Bronchial epithelial cell (primary cell): ENCODE measurements around the gene SDHB. TPM values are rescaled to one million over a fixed set of nuclear protein-coding genes. Genes with fewer than 3 reads are reported as not detected.

ENCODE experiments used
- DNase-seq: peaks from one replicate; pipeline ENCODE4 v3.0.0-alpha.2; 2010; ENCODE audit warnings: low read depth
- FAIRE-seq: peaks from 2 replicates; lab custom pipeline; 2011; peaks lifted over from hg19 to GRCh38; lab: Jason Lieb, UNC
- H3K27me3 ChIP-seq: 2 replicates; pipeline ENCODE4 v1.5.1; 2011; ENCODE audit warnings: low read length; ENCODE audit not compliant: control insufficient read depth, insufficient read depth
- H3K36me3 ChIP-seq: 2 replicates; pipeline ENCODE4 v1.5.1; 2011; ENCODE audit warnings: low read length; ENCODE audit not compliant: control insufficient read depth, insufficient read depth
- H3K4me3 ChIP-seq: 2 replicates; pipeline ENCODE4 v1.5.1; 2011; ENCODE audit warnings: mild to moderate bottlenecking, low read depth, low read length, control low read depth
- total RNA-seq: library from RNA; depleted of rRNA; stranded (reverse); fragments of >200 nt; gene quantifications from 2 replicates; pipeline ENCODE4 v1.2.1, GENCODE V29; 2014
- TF ChIP-seq, protein P1 (sequence below): IDR thresholded peaks from 2 replicates; pipeline ENCODE4 v1.5.1; 2011; ENCODE audit warnings: mild to moderate bottlenecking, moderate library complexity, low read length, control low read depth, inconsistent platforms; ENCODE audit not compliant: insufficient read depth, severe bottlenecking

Gene SDHB
- total RNA-seq, 1 donor from 2014 or later = 185 TPM

DNA sequence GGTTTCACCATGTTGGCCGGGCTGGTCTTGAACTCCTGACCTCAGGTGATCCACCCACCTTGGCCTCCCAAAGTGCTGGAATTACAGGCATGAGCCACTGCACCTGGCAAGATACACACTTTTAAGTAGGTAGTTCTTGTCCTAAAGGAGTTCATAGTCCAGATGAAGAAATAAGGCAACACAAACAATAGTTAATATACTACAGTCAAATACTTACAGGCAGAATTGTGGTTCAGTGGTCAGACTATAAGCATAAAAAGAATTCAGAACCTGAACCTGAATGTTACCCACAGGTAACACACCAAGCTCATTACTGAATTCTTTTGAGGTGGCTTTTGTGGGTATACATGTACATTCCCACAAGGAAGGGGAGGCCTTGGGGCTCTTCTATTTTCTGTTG is 1.8 kb downstream of the SDHB start:
- DNase-seq (no peak), FAIRE-seq (no peak)
- TF ChIP-seq, protein P1, sequence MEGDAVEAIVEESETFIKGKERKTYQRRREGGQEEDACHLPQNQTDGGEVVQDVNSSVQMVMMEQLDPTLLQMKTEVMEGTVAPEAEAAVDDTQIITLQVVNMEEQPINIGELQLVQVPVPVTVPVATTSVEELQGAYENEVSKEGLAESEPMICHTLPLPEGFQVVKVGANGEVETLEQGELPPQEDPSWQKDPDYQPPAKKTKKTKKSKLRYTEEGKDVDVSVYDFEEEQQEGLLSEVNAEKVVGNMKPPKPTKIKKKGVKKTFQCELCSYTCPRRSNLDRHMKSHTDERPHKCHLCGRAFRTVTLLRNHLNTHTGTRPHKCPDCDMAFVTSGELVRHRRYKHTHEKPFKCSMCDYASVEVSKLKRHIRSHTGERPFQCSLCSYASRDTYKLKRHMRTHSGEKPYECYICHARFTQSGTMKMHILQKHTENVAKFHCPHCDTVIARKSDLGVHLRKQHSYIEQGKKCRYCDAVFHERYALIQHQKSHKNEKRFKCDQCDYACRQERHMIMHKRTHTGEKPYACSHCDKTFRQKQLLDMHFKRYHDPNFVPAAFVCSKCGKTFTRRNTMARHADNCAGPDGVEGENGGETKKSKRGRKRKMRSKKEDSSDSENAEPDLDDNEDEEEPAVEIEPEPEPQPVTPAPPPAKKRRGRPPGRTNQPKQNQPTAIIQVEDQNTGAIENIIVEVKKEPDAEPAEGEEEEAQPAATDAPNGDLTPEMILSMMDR = no peak
- no peaks in the 10 kb centered on the region for H3K27me3 ChIP-seq
- peaks cover 2% of the 10 kb centered on the region for H3K36me3 ChIP-seq
- no peak overlapping the region for H3K4me3 ChIP-seq

DNA sequence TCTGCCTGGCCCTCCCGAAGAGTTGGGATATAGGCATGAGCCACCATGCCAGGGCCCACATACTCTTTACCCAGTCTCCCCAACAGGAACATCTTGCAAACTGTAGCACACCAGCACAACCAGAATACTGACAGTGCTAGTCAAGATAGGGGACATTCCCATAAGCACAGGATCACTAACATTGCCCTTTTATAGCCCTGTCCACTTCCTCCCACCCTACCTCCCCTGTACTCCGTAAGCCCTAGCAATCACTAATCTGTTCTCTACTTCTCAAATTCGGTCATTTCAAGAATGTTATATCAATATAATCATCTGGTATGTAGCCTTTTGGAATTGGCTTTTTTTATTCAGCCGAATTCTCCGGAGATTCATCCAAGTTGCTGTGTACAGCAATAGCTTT is 5.9 kb downstream of the SDHB start:
- DNase-seq = no peak
- Histone ChIP-seq H3K27me3 (no peaks in the 10 kb centered on the region), H3K36me3 (peaks cover 9% of the 10 kb centered on the region), H3K4me3 (no peak overlapping the region)
- TF ChIP-seq, protein P1 = no peak
- FAIRE-seq = no peak

DNA sequence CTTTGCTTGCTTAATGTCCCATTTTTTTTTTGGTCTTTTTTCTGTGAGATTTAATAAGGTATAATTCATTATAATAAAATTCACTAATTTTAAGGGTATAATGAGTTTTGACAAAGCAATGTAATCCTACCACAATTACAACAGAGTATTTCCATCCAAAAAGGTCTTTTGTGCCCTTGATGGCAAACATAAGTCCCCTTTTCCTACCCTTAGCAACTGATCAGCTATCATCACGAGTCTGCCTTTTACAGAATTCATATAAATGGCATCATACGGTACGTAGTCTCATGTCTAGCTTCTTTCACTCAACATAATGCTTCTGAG is 7.5 kb downstream of the SDHB start:
- Histone ChIP-seq H3K4me3 (no peak overlapping the region), H3K27me3 (no peaks in the 10 kb centered on the region), H3K36me3 (peaks cover 11% of the 10 kb centered on the region)
- TF ChIP-seq, protein P1 = no peak
- DNase-seq (no peak), FAIRE-seq (no peak)

DNA sequence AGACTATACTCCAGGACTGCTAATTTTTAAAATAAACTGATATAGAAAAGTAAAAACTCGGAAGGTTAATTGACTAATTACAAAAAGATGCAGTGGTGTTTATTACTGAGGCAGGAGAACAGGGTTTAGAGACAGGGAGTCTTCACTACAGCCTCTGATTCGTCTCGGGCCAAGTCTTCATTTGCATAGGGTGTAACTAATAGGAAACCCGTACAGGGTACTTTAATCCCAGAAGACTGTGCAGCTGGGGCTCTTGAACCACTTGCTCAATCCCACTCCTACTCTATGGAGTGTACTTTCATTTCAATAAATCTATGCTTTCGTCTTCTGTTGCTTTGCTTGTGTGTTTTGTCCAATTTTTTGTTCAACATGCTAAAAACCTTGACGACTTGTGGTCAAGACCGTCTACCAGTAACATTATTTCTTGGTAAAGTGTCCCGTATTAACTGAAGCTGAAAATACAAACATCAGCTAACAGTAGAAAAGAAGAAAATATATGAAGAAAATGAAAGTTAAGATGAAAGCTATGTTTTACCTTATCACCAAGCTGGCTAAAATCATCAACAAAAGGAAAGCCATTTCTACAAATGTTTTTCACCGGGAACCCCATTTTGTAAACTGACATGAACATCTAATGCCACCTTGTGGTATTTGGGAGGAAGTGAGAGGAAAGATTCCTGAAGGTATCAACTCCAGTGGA is 8.0 kb downstream of the SDHB start:
- Histone ChIP-seq H3K4me3 (no peak overlapping the region), H3K36me3 (peaks cover 11% of the 10 kb centered on the region), H3K27me3 (no peaks in the 10 kb centered on the region)
- TF ChIP-seq, protein P1 = peak; percentile 59
- DNase-seq (peak; percentile 67), FAIRE-seq (no peak)

DNA sequence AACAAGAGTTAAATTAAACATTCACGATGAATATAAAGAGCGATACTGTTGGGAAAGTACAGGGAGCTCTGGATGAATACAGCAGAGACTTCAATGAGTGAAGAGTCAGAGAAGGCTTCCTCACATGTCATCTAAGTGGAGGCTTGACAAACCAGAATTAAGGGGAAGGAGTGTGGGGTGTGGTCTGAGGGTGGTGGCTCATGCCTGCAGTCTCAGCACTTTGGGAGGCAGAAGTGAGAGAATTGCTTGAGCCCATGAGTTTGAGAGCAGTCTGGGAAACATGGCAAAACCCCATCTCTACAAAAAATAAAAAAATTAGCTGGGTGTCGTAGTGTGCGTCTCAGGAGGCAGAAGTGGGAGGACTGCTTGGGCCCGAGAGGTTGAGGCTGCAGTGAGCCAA is 8.7 kb downstream of the SDHB start:
- TF ChIP-seq, protein P1 = no peak
- H3K36me3 ChIP-seq = peaks cover 11% of the 10 kb centered on the region
- FAIRE-seq = no peak
- H3K27me3 ChIP-seq = no peaks in the 10 kb centered on the region
- no peak overlapping the region for H3K4me3 ChIP-seq
- DNase-seq = peak; percentile 34

DNA sequence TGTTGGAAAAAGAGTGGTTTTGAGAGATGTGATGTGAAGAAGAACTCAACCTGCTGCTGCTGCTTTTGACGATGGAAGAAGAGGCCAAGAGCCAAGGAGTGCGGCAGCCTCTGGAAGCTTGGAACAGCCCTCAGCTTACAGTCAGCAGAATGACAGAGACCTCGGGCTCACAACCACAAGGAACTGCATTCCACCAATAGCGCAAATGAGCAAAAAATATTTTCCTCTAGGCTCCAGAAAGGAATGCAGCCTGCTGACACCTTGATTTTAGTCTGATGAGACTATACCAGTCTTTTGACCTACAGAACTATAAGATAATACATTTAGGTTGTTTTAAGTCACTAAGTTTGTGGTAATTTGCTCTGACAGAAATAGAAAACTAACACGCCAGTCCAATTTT is 10.2 kb downstream of the SDHB start:
- no peak for DNase-seq
- Histone ChIP-seq H3K4me3 (no peak overlapping the region), H3K27me3 (no peaks in the 10 kb centered on the region), H3K36me3 (peaks cover 12% of the 10 kb centered on the region)
- TF ChIP-seq, protein P1 = no peak
- FAIRE-seq = no peak
